ENCODE data around the gene NRXN3. TPM values are rescaled to one million over a fixed set of nuclear protein-coding genes. Genes with fewer than 3 reads are reported as not detected.

Gene NRXN3
- total RNA-seq, 1 donor from 2014 or later: not detected

DNA sequence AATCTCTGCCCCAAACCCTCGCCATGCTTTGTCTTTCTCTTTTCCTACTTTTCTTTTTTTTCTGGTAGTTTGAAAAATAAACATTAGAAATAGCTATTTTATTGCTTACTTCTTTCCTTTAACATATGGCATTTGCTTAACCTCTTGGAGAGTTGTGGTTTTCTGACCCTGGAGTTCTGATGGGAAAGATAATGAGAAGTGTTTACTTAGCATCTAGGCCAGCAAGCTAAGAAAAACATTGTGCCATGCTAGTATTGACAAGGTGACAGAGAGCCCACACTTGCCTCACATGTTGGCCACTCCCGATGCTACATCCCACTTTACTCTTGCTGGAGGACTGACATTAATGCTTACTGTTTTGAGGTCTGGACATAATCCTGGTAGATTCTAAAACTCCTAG is 1154.9 kb downstream of the NRXN3 start:
- intact Hi-C loops (cut with micrococcal nuclease): no loop called here

- intact Hi-C loops (cut with micrococcal nuclease): no loop called here
Measured at GRCh38 chr14:79325557-79325956, 1155.4 kb downstream of the NRXN3 start.

DNA sequence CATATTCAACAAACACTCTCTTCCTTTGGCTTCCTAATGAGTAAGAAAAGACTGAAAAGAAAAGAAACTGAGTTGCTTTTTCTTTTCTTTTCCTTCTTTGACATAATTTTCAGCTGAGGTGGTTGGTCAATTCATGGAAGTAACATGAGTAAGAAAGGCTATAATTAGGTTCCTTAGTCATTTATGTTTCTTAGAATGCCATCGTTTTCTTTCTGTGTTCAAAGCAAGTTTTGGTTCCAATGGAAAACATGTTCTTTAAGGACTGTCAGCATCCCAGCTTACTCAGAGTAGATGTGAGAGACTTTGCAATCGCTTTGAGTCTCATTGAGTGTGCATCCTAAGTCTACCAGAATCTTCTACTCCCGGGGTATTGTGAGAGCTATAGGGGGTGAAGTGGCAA is 1158.7 kb downstream of the NRXN3 start:
- intact Hi-C loops (cut with micrococcal nuclease): no loop called here

DNA sequence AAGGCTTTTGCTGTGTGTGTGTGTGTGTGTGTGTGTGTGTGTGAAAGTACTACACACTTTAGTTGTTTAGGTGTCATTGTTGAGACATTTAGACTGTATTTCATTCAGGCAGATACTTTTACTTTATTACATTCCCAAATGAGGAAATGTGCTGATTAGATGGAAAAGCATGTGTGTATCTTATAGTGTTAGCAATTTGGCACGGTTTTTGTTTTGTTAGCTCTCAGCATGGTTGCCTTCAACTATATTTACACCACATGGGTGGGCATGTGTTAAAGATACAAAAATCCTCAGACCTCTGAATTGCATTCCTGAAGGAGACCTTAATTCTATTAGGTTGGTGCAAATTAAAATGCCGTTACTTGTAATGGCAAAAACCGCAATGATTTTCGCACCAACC is 1161.7 kb downstream of the NRXN3 start:
- intact Hi-C loops (cut with micrococcal nuclease): no loop called here

DNA sequence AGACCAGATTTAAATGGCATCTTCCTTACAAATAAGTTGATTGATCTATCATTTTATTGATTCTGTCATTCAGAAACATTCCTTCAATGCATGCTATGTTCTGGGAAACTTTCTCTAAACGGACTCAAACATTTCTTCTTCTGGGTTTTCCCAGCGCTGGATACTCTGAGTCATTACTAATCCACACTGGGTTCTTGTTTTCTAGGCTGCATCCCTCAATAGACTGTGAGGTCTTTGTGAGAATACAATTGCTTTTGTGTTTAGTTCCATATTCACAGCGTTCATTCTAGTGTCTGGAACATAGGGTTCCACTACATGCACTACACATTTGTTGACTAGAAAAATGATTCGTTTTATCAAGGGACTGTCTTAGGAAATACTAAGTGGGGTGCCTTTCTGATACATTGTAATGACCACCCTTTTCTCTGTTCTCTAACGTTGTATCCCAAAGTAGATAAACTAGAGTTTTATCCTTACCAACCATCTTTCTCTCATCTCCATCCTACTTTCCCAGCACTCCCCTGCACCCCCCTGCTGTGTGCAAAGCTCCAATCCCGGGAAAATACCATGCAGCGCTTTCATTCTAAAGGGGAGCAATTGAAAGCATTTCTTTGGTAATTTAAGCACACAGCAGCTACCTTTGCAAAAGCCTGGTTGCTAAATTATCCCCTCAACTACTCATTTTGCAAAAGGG is 1162.5 kb downstream of the NRXN3 start:
- intact Hi-C loops (cut with micrococcal nuclease): no loop called here

DNA sequence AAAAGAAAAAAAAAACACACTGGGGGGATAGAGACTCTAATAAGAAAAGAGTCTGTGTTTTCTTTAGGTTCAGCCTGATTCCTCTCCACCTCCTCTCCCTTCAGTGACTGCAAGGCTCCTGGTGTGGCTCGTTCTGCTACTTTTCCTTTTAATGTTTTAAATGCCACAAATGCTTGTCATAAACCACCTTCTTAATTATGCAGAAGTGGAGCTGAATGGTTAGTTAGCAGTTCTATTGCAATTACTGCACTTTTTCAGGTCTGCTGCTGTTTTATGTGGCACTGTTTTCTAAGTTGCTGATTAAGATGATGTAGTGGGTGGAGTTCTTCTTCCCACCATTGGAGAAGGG is 1163.0 kb downstream of the NRXN3 start:
- intact Hi-C loops (cut with micrococcal nuclease): no loop called here

DNA sequence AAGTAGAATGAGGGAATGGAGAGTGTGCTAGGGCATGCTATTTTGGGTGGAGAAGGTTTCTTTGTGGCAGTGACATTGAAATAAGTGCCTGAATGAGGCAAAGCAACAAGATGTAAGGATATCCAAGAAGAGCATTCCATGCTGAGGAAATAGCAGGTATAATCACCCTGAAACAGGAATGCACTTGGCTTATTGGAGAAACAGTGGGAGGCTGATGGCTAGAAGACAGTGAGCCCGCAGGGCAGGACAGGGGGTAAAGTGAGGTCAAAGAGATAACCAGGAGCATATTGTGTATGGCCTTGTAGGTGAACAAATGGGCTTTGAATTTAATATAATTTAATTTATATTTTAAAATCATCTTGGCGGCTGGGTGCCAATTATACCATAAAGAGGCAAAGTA is 1164.1 kb downstream of the NRXN3 start:
- intact Hi-C loops (cut with micrococcal nuclease): no loop called here

DNA sequence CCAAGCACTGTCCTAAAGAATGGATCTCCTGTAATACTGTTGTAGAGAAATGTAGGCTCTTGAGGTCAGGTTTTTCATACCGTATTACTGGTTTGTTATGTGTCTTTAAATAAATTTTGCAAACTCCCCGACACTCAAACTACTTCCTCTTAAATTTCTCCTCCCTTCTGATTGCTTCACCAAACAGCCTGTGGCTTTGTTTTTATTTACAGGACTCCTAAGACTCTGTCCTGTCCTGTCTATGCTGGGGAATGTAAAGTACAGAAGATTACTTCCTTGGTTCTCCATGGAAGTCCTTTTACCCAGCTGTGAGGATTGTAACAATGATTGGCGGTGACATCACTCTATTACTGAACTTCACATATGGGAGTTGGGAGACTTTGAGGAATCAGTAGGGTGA is 1167.6 kb downstream of the NRXN3 start:
- intact Hi-C loops (cut with micrococcal nuclease): no loop called here

DNA sequence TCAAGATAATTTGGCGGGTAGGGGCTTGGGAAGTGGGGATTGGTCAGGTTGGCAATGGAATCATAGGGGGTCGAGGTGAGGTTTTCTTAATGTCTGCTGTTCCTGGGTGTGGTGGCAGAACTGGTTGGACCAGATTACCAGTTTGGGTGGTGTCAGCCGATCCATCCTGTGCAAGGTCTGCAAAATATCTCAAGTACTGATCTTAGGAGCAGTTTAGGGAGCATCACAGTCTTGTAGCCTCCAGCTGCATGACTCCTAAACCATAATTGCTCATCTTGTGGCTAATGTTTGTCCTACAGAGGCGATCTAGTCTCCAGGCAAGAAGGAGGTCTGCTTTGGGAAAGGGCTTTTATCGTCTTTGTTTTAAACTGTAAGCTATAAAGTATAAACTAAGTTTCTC is 1172.8 kb downstream of the NRXN3 start:
- intact Hi-C loops (cut with micrococcal nuclease): no loop called here

DNA sequence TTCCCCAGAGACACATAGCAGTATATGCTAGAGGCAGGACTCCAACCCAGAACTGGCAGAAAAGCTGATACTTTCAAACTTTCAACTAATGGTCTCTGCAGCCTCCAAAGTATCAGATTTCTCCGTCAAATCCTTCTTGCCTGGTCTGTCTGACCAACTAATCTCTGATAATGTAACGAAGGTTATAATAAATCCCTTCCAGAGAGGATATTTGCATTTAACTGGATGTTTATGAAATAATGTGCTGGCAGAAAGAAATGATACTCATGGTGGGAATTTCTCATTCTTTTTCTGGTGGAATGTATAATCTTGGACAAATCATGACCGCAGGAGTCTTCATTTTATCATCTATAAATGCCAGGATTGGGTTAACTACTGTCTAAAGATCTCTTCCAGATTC is 1180.8 kb downstream of the NRXN3 start:
- intact Hi-C loops (cut with micrococcal nuclease): no loop called here

- intact Hi-C loops (cut with micrococcal nuclease): no loop called here
Measured at GRCh38 chr14:79352076-79352630, 1182.0 kb downstream of the NRXN3 start.

DNA sequence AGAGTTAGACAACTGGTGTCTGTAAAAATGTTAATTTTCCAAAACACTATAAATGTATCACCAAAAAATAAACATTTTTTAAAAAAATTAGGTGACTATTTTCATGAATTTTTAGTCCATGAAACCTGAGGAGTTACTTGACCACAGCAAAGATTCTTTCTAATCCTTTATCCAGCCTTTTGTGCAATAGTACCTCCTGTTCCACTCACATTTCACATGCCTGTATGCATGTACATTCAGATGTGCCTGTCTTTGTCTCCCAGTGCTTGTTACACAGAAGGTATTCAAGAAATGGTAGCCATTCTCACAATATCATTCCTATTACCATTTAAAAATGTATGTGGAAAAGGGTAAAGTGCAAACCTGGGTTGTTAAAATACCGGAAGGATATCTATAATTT is 1184.2 kb downstream of the NRXN3 start:
- intact Hi-C loops (cut with micrococcal nuclease): no loop called here

- intact Hi-C loops (cut with micrococcal nuclease): no loop called here
Measured at GRCh38 chr14:79356040-79356439, 1185.9 kb downstream of the NRXN3 start.

DNA sequence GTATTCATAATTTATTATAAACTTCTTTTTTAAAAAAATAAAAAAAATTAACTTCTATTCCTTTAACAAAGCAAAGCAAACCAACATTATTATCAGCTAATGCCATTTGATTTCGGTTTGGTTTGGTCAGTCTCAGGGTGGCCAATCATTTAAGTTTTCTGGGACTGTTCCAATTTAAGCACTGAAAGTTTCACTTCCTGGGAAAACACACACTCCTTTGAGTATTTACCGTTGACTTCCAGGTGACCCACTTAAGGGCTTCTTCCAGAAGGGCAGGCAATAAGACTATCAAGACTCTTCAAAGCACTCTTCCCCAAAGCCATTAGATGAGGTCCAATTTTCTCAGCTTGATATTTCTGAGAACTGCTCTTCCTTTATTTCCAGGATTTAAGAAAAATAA is 1187.1 kb downstream of the NRXN3 start:
- intact Hi-C loops (cut with micrococcal nuclease): no loop called here

DNA sequence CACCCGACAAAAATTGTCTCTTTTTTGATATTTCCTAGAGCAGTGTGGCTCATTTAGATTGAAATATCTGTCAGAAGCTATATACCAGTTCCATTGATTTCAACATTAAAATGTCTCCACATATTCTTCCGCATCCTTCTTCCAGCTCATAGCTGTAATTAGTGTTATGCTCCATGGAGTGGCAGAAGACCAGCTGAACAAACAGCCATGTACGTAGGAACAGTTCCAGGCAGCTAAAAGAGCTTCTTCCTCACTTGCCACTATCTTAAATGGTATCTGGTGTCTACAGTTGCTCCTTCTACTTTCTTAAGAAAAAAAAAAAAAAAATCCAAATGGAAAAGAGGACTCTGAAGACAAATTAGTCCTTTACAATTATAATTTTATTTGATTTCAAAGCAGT is 1193.1 kb downstream of the NRXN3 start:
- intact Hi-C loops (cut with micrococcal nuclease): no loop called here

GRCh38 chr14:79369359-79370332 is 1199.5 kb downstream of the NRXN3 start:
- intact Hi-C loops (cut with micrococcal nuclease): no loop called here

- intact Hi-C loops (cut with micrococcal nuclease): no loop called here
Measured at GRCh38 chr14:79370969-79371368, 1200.8 kb downstream of the NRXN3 start.

DNA sequence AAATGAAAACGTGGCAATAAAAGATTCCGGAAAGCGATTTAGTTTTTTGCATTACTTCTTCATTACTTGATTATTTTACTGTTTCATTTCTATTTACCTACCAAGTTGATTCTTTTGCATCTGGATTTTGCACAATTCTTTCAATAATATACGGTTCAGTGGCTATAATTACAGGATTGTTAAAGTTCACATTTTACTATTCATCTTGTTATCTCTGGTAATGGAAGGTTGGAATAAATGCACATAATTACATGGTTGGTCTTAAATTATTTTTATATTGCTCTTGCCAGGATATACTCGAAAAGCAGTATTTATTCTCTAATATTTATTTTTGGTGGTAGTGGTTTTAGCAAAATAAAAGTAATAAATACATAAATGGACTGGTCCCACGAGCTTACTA is 1203.3 kb downstream of the NRXN3 start:
- intact Hi-C loops (cut with micrococcal nuclease): no loop called here

DNA sequence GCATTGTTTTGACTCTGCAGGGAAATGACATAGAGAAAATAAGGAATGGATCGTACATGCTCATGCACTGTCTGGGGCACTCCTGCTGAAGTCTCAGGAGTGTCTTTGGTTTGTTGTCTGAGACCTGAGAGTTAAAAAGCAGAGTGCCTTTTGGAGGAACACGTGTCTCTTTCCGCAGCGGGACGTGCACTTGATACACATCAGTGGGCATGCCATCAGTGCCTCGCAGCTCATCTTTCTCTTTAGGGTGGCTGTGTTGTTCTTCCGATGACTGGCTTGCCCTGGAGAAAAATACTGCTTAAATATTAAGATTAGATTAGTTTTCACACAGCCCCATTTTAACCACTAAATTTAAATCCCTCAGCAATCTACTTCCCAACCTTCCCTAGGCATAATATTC is 1205.2 kb downstream of the NRXN3 start:
- intact Hi-C loops (cut with micrococcal nuclease): no loop called here

- intact Hi-C loops (cut with micrococcal nuclease): no loop called here
Measured at GRCh38 chr14:79376557-79376956, 1206.4 kb downstream of the NRXN3 start.

GRCh38 chr14:79378020-79378419 is 1207.8 kb downstream of the NRXN3 start:
- intact Hi-C loops (cut with micrococcal nuclease): no loop called here

GRCh38 chr14:79379266-79379665 is 1209.1 kb downstream of the NRXN3 start:
- intact Hi-C loops (cut with micrococcal nuclease): no loop called here

All from T-helper 1 cell treated with Interleukin-12 subunit alpha and Interleukin-12 subunit beta and Interleukin-4 antibody, amounts not matched to agents 30 ng/mL and 1 ng/mL, for 36 hours (primary cell).